HepG2 (cell line): ENCODE measurements around the gene FAM3C. TPM values are rescaled to one million over a fixed set of nuclear protein-coding genes. Genes with fewer than 3 reads are reported as not detected.

Experiments used
- ATAC-seq: fragments of 200-7000 bp; cut with Tn5 transposase; 3 replicates; pipeline ENCODE4 v1.9.1; 2020; ENCODE audit warnings: mild to moderate bottlenecking, moderate library complexity
- BruUV-seq: library from RNA; stranded (reverse); fragments of 400-500 nt; replicated peaks from 2 replicates; lab custom pipeline; 2021; lab: Mats Ljungman, UMichigan
- CTCF ChIA-PET: fragments of 300-600 bp; formaldehyde crosslinking; extraction: SDS; loops from one replicate; lab custom pipeline; 2021; ENCODE audit warnings: low total read pairs, inconsistent platforms, low intra/inter-chr PET ratio; lab: Yijun Ruan, JAX
- POLR2A ChIA-PET: fragments of 350-600 bp; sonication (Branson Sonifier 250); formaldehyde crosslinking; loops from one replicate; lab custom pipeline; 2020; ENCODE audit warnings: antibody characterized with exemption, inconsistent platforms; lab: Yijun Ruan, JAX
- DNase-seq: peaks from one replicate; pipeline ENCODE4 v3.0.0-alpha.2; 2015; ENCODE audit warnings: low spot score
- FAIRE-seq: peaks from 3 replicates; lab custom pipeline; 2011; peaks lifted over from hg19 to GRCh38; lab: Jason Lieb, UNC
- H2AFZ ChIP-seq: one replicate; pipeline ENCODE4 v1.6.1; 2011; ENCODE audit warnings: low read length, inconsistent platforms
- H3K27ac ChIP-seq: fragments of 300-600 bp; 3 replicates; pipeline ENCODE4 v1.8.0; 2011; ENCODE audit warnings: mixed run types, mild to moderate bottlenecking, mixed read lengths, low read length, inconsistent platforms; ENCODE audit not compliant: insufficient read depth; ENCODE audit errors: extremely low read length
- H3K27me3 ChIP-seq, 2 experiments: fragments of 200-600 bp in 1 of 2; 2 replicates in 1 of 2; 3 replicates in 1 of 2; pipeline versions ENCODE4 v1.6.0 to v1.8.0; 2011; ENCODE audit warnings: low read length in 2 of 2, mild to moderate bottlenecking in 2 of 2, moderate library complexity in 2 of 2, inconsistent platforms in 1 of 2; ENCODE audit not compliant: insufficient read depth in 2 of 2, control insufficient read depth in 1 of 2
- H3K36me3 ChIP-seq, 2 experiments: fragments of 200-600 bp in 1 of 2; replicated peaks in 1 of 2; 2 replicates in 1 of 2; 3 replicates in 1 of 2; pipeline versions ENCODE4 v1.5.1 to v1.8.0; 2011; ENCODE audit warnings: low read length in 2 of 2, inconsistent platforms in 1 of 2; ENCODE audit not compliant: insufficient read depth in 2 of 2, control insufficient read depth in 1 of 2
- H3K4me1 ChIP-seq: 2 replicates; pipeline ENCODE4 v1.5.1; 2012; ENCODE audit warnings: low read length, inconsistent platforms; ENCODE audit not compliant: insufficient read depth
- H3K4me2 ChIP-seq: 2 replicates; pipeline ENCODE4 v1.6.0; 2011; ENCODE audit warnings: low read depth, low read length, inconsistent platforms
- H3K4me3 ChIP-seq, 3 experiments: fragments of 200-600 bp in 1 of 3; sonication (generic), shearing (Covaris generic) in 1 of 3; replicated peaks in 1 of 3; 2 replicates each; pipeline ENCODE4 v1.5.1; 2011 to 2016; ENCODE audit warnings: low read length in 3 of 3, inconsistent platforms in 2 of 3, low read depth in 2 of 3, mild to moderate bottlenecking in 2 of 3, control low read depth in 1 of 3, mixed read lengths in 1 of 3; ENCODE audit not compliant: insufficient read depth in 1 of 3
- H3K79me2 ChIP-seq: one replicate; pipeline ENCODE4 v1.6.1; 2011; ENCODE audit warnings: low read length, inconsistent platforms; ENCODE audit not compliant: insufficient read depth
- H3K9ac ChIP-seq: 2 replicates; pipeline ENCODE4 v1.6.0; 2011; ENCODE audit warnings: mild to moderate bottlenecking, low read depth, low read length, inconsistent platforms; ENCODE audit not compliant: insufficient read depth
- H3K9me3 ChIP-seq: 2 replicates; pipeline ENCODE4 v1.5.1; 2012; ENCODE audit warnings: mild to moderate bottlenecking, low read length
- H4K20me1 ChIP-seq: 2 replicates; pipeline ENCODE4 v1.6.0; 2011; ENCODE audit warnings: inconsistent platforms, mild to moderate bottlenecking, low read length, moderate library complexity; ENCODE audit not compliant: insufficient read depth
- BHLHE40 ChIP-seq: IDR thresholded peaks from 2 replicates; pipeline ENCODE4 v1.6.1; 2011; ENCODE audit warnings: low read length, improper control_type of control experiment
- CENPBD1 ChIP-seq: sonication (generic); formaldehyde crosslinking; IDR thresholded peaks from 2 replicates; pipeline ENCODE4 v1.8.0; 2022; ENCODE audit warnings: missing genetic modification reagents, low read depth, mild to moderate bottlenecking, borderline replicate concordance
- HNRNPLL ChIP-seq: fragments of 200-400 bp; formaldehyde crosslinking; IDR thresholded peaks from 2 replicates; pipeline ENCODE4 v1.6.1; 2017; ENCODE audit warnings: mild to moderate bottlenecking, low read depth, low read length; ENCODE audit not compliant: poor library complexity, severe bottlenecking
- KLF6 ChIP-seq: IDR thresholded peaks from 2 replicates; pipeline ENCODE4 v1.8.0; 2016; ENCODE audit warnings: missing biosample characterization, missing genetic modification reagents
- PAX8 ChIP-seq: sonication (generic); formaldehyde crosslinking; IDR thresholded peaks from 2 replicates; pipeline ENCODE4 v1.8.0; 2022; ENCODE audit warnings: mild to moderate bottlenecking, missing genetic modification reagents, borderline replicate concordance
- WGBS: methylation state at CpG from one replicate; pipeline ENCODE4 v1.1.6; 2017; ENCODE audit warnings: low lambda C conversion rate; 5-methylcytosine and 5-hydroxymethylcytosine counted together
- in situ Hi-C: cut with HindIII; loops from 2 replicates; pipeline ENCODE4 v1.10.0; 2017; ENCODE audit warnings: low pct_unique_long_range_greater_than_20kb; ENCODE audit not compliant: extremely low pct_ligation_motif_present
- intact Hi-C: fragments of 100-400 bp; cut with micrococcal nuclease; formaldehyde crosslinking; loops from one replicate; pipeline ENCODE4 v1.10.0; 2022; ENCODE audit not compliant: unreplicated experiment
- polyA plus RNA-seq, 8 experiments: library from polyadenylated mRNA; depleted of rRNA in 3 of 8; stranded (reverse) in 7 of 8; unstranded in 1 of 8; fragments of >200 nt; fragmentation: Illumina TruSeq in 4 of 8; extraction: Trizol in 4 of 8; gene quantifications; 2 replicates each; pipeline versions ENCODE4 v1.2.1 to v1.2.3, GENCODE V29; 2011 to 2016; ENCODE audit warnings: low read depth in 4 of 8, missing spikeins in 1 of 8, mixed read lengths in 1 of 8; ENCODE audit not compliant: insufficient read depth in 1 of 8
- total RNA-seq, 5 experiments: library from RNA; depleted of rRNA; stranded (reverse); fragments of >200 nt; fragmentation: Illumina TruSeq; extraction: Trizol; gene quantifications; 2 replicates each; pipeline ENCODE4 v1.2.3, GENCODE V29; 2016; ENCODE audit warnings: low read depth in 1 of 5
- TF ChIP-seq, protein P1 (sequence below): sonication (generic); formaldehyde crosslinking; IDR thresholded peaks from 2 replicates; pipeline ENCODE4 v1.4.0; 2020; ENCODE audit warnings: mild to moderate bottlenecking, missing genetic modification reagents

Gene FAM3C
- total and polyA plus RNA-seq, 2 of the 13 experiments (the other 11 are each of a cell fraction or from before 2014, with no cell fraction given), result 14.6 to 16.0 TPM

DNA sequence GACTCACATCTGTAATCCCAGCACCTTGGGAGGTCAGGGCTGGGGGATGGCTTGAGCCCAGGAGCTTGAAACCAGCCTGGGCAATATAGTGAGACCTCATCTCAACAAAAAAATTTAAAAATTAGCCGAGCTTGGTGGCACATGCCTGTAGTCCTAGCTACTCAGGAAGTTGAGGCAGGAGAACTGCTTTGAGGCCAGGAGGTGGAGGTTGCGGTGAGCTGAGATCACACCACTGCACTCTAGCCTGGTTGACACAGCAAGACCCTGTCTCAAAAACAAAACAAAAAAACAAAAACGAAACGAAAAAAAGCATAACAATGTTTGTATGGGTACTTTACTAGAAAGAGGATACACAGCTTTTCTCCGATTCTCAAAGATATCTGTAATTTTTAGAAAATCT is 35.5 kb downstream of the FAM3C start:
- BruUV-seq, result no TSS peak
- Histone ChIP-seq H3K4me2 (no peak overlapping the region), H3K27me3 (no peaks in the 10 kb centered on the region), H3K27ac (no peak overlapping the region), H3K79me2 (no peaks in the 10 kb centered on the region), H3K36me3 (peaks cover 6 to 36% of the 10 kb centered on the region in 2 experiments), H3K4me1 (no peaks in the 10 kb centered on the region), H4K20me1 (no peaks in the 10 kb centered on the region), H3K4me3 (no peak overlapping the region), H3K9me3 (no peaks in the 10 kb centered on the region), H2AFZ (no peak overlapping the region), H3K9ac (no peak overlapping the region)
- DNase-seq (no peak), FAIRE-seq (no peak), ATAC-seq (no peak)
- intact Hi-C loops, result no loop called here
- WGBS, result 94% methylated on average over 5 of the region's 5 CpGs
- TF ChIP-seq KLF6 (CRISPR knock-in tag) (no peak), BHLHE40 (no peak), CENPBD1 (CRISPR knock-in tag) (no peak), HNRNPLL (no peak), PAX8 (no peak)
- TF ChIP-seq, protein P1, sequence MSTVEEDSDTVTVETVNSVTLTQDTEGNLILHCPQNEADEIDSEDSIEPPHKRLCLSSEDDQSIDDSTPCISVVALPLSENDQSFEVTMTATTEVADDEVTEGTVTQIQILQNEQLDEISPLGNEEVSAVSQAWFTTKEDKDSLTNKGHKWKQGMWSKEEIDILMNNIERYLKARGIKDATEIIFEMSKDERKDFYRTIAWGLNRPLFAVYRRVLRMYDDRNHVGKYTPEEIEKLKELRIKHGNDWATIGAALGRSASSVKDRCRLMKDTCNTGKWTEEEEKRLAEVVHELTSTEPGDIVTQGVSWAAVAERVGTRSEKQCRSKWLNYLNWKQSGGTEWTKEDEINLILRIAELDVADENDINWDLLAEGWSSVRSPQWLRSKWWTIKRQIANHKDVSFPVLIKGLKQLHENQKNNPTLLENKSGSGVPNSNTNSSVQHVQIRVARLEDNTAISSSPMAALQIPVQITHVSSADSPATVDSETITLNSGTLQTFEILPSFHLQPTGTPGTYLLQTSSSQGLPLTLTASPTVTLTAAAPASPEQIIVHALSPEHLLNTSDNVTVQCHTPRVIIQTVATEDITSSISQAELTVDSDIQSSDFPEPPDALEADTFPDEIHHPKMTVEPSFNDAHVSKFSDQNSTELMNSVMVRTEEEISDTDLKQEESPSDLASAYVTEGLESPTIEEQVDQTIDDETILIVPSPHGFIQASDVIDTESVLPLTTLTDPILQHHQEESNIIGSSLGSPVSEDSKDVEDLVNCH (CRISPR knock-in tag), result no peak
- in situ Hi-C loops, result loop anchor here (10.0 kb wide), 1 partner anchor 644 kb away; no protein-coding TSS in a partner anchor
- ChIA-PET POLR2A (no interaction called here), CTCF (no interaction called here)
